Lower leg skin (tissue), 3 donors: Measurements from ENCODE around the gene LRRC27.

Experiments used
- CTCF ChIP-seq, 3 donors: fragments of 450-650 bp; IDR thresholded peaks; one replicate each; pipeline ENCODE4 v1.5.1; 2016; ENCODE audit warnings: antibody characterized with exemption in 3 of 3, mild to moderate bottlenecking in 3 of 3, moderate library complexity in 2 of 3
- POLR2A ChIP-seq, 2 donors: fragments of 450-650 bp; IDR thresholded peaks; one replicate each; pipeline ENCODE4 v1.6.1; 2016 to 2017; ENCODE audit warnings: antibody characterized with exemption in 2 of 2, mild to moderate bottlenecking in 1 of 2, moderate library complexity in 1 of 2

GRCh38 chr10:132407243-132407746, 75.3 kb downstream of the LRRC27 start:
- no peak for TF ChIP-seq CTCF (IDR thresholded peaks at IDR 0.05)
- TF ChIP-seq POLR2A (IDR thresholded peaks at IDR 0.05): no peak
